SK-N-SH (cell line): ENCODE results near the gene GNL3L.

Experiments used
- FOXJ3 ChIP-seq: sonication (generic); formaldehyde crosslinking; IDR thresholded peaks from 2 replicates; pipeline ENCODE4 v1.5.1; 2020; ENCODE audit warnings: mild to moderate bottlenecking, missing genetic modification reagents
- GABPA ChIP-seq: IDR thresholded peaks from 2 replicates; pipeline ENCODE4 v1.4.0; 2012; ENCODE audit warnings: low read depth, mild to moderate bottlenecking

DNA sequence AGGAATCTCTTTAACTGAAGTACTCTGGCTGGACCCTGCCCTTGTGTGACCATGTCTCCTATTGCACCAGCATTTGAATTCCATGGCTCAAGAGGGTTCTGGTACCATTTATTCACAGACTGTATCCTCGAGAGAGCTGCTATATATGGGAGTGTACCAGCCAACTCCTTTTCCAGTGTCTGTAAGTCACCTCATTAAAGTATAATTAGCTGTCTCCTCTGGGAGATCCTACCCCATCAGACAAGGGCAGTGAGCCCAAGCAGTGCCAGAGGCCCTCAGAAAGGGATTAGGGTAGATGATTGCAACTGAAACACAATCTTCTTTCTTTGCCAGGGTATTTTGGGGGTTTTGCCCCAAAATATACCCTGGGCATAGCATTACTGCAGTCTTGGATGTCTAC lies 31.6 kb downstream of the GNL3L start:
- no peak for TF ChIP-seq FOXJ3 (CRISPR knock-in tag)
- TF ChIP-seq GABPA: no peak
